ENCODE data around the gene MAT2A.
A peak's percentile ranks its signal among the peaks of the same experiment; 100 is the strongest.

The MAT2A gene

DNA sequence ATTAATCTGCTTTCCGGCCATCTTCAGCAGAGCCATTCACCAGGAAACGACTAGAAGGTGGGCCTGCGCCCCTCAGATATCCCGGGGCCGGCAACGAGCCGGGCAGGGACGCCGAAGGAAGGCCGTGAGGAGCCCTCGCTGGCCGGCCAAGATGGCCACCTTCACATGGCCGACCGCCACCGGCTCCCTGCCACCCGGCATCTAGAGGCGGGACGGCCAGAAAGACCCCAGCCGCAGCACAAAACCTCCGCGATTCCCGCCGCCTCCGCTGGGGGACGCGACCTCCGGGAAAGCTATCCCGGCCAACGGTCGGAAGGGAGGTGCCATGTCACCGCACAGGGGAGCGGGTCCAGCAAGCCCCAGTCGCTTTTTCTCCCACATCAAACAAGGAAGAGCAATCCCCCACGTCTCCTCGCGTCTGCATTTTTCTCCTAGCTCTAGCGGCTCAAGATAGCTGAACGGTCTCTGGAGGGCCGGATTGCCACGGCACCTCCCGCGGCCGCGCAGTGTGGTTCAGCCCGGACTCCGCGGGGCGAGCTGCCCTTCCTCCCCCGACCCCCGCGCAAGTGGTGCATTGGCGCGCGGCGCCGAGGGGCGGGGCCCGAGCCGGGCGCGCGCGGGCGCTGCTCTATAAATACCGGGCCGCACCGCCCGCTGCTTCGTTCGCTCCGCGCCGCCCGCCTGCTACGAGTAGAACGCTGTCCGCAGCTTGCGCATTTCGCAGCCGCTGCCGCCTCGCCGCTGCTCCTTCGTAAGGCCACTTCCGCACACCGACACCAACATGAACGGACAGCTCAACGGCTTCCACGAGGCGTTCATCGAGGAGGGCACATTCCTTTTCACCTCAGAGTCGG, at the start of gene MAT2A:
Gene MAT2A, plus strand, starts transcription at position 662 of the 854 bp plus-strand sequence. Its CDS starts 120 bp downstream, at position 782.
- DNase-seq: peak; percentile 85

DNA sequence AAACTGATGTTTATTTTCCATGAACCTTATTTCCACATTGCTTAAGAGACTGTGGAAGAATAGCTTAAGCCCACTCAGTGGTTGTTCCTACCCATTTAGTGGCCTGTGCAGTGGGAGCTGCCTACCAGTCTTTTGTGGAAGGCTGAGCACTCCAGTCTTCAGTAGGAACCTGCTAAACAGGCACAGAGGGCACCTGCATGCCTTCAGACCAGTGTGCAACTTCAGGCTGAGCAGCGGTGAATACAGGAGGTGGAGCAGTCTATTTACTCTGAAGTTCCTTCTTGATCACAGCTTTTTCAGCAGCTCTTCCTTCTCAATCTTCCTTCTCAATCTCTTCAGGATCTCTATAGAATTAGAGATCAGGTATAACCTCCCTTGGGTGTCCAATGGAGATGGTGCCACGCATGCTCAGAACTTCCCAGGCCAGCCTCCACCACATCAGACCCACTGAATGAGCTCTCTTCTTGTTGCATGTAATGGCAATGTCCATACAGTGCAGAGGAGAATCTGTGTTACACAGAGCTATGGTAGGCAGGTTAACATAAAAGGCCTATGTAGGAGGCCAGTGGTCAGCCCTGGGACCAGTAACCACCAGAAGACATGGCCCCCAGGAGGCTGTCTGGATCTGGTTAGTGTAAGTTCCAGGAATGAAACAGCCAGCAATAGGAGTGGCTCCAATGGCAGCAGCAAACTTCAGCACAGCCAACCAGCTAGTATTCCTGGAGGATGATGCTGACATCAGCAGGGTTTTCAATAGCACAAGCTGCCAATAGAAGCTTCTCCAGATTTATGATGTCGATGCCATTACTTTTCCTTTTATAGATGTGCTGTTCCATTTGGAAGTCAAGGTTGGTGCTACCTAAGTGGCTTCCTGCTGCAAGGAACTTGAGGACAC, 47.9 kb upstream of the MAT2A start:
- DNase-seq: no peak

DNA sequence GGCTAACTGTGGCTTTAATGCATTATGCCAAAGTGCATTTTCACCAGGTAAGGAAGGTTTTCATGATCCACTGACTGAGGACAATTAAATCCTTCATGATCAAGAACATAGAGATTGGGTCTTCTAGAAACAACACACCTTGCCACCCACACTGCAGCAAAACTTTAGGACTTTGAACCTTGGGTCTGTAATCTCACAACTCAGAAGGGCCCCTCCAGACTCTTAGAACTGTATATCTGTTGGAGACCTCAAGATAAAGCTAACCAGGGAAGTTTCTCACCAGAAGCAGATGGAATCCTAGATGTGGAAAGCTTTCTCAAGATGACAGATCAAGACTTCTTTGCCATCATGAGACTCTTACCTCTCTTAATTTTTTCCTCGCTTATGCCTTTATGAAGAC, 42.5 kb upstream of the MAT2A start:
- DNase-seq: no peak

DNA sequence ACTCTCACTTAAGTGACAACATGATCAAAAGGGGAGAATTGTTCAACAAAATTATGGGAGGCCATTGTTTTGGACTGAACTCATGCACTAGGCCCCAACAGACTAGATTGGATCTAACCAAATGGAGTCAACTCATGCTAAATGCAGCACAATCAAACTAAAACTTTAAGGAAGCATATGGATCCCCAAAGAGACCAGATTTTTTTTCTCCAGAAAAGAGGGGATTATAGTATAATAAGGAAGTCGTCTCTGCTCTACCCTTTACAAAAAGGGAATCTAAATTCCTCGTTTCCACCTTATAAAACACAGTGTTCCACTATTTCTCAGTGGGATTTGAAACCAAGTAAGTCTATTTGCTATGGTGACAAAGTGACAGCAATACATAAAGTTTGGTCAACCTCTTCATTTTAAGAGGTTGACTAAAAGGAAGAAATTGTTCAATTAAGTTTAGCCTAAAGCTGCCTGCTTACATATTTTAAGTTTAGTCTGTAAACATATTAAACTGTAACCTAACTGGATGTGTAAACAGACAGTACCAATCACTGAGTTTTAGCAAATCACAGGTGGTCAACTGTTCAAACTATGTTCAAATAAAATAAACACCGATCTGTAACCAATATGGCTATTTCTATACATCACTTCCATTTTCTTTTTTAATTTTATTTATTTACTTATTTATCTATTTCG, 40.9 kb upstream of the MAT2A start:
- DNase-seq: no peak

DNA sequence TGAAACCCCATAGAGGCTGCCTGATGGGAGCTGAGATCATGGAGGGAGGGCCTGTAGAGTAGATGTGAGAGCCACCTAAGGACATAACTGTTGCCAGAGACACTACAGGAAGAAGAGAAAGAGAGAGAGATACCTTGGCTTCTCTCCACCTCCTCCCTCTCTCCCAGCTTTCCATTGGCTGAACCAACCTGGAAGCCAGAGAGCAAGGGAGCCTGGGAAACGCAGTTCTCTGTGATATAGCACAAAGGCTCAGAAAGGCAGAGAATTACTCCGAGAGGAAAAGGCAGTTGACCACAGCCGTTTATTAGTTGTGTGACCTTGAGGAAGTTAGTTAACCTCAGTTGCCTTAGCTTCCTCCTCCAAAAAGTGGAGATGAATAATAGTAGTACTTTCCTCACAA, 37.7 kb upstream of the MAT2A start:
- DNase-seq: no peak

DNA sequence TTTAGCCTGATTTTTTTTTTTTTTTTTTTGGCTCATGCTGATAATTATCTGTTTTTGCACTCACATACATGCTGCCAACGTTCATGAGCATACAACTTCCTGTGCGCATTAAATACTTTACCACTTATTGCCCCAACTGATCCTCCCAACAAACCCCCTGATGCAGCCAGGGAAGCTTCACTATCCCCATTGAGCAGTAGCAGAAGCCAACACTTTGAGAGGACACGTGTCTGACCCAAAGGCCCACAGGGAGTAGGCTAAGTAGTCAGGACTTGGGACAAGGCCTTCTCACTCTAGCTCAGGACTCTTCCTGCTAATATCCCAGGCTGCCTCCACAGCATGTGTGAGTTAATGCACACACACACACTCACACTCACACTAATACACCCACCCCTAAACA, 36.2 kb upstream of the MAT2A start:
- no peak for DNase-seq

DNA sequence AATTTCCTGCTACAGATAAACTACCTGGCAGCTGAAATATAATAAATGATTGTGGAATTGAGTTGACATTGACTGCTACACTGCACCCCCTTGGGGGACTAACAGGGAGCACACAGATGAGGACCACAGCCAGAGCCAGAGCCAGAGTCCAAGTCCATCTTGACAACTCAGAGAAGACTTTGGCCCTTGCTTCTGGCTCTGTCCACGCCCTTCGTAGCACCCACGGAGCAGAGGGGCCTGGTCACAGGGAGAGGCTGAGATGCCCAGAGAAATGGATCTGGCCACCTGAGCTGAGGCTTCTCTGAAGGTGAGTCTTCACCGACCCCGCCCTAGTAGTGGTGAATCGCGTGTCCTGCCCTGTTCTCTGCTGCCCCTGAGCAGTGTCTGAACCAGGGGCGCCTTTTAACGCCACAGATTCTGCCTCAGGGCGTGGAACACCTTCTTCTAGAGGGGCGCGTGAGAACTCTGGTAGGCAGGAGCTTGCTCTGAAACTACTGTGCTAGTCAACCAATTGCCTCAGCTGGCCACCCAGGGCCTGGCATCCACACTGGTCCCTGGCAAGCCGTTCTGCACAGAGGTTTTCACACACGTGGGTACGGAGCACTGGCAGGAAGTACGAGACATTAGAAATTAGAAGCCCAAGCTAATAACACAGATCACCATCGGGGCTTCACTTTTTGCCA, 35.7 kb upstream of the MAT2A start:
- no peak for DNase-seq

DNA sequence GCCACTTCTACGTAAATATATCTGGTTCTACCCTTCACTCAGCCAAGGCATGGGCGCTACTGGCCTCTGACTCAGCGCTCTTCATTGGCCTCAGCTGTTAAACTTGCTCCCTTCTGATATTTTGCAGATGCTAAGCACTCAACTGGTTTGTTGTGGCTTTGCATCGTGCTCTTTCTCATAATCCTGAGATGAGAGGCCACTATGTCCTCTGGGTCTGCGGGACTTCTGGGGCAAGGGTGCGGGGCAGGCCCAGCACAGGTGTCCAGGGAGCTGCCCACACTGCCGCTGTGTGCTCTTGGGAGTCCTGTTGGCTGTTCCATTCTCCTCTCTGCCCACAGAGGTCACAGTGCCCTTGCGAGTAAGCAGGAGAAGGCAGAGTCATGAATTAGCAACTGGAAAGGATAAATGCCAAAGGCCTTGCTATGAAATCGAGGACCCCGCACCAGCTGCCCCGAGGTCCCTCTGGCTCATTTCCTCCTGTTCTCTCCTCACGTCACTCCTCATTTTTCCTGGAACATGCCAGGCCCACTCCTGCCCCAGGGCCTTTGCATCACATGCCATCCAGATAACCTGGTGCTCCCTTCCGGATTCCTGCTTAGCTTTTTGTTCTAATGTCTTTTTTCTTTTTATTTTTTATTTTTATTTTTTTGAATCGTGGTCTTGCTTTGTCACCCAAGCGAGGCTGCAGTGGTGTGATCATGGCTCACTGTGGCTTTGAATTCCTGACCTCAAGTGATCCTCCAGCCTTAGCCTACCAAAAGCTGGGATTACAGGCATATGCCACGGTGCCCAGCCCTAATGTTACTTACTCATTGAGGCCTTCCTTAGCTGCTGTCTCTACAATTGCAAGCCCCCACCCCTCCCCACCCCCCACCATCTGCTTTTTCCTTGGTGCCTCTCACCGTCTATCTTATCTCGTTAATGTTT, 34.9 kb upstream of the MAT2A start:
- DNase-seq: no peak

DNA sequence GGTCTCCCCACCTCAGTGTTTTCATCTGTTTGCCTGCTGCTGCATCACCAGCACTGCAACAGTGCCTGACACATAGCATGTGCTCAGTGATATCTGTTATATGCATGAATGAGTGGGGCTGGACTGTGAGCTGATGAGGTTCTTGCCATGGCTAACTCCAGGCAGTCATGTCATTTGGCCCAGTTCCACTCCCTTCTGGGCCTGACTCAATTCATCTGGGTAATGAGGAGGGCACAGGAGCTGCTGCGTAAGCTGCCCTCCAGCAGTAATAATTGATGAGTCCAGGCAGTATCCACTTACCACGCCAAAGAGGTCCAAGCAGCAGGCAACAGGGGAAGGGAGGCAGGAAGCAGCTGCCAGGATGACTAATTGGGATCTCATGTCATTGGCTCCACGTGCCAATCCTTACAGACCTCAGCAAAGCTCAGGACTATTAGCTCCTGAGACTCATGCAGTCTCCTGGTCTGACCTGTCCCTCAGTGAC, 34.1 kb upstream of the MAT2A start:
- no peak for DNase-seq

DNA sequence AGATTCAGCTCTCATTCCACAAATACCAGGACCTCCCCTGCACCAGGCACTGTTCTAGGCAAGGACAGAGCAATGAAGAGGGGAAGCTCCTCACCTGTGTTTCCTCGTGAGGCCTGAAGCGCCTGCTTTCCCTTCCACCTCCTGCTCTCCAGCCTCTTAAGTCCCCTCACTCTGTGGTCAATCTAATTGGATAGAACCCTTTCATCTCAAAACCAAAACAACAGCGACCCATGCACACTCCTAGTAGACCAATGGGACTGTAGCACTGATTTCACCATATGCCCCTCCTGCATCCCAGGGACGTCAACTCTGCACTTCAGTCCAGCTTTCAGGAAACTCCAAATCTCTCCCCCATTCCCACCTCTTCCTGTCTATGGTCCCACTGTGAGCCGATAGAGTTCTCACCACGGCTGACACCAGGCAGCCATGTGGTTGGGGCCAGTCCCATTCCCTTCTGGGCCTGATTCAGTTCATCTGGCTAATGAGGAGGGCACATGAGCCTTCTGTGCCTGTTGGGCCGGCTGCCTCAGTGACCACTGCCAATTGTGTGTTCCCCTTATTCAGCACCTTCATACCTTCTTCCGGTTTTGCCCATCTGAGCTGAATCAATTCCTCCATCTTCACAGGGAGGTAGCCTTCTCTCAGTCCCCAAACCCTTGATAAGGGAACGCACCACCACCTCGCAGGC, 33.3 kb upstream of the MAT2A start:
- no peak for DNase-seq

DNA sequence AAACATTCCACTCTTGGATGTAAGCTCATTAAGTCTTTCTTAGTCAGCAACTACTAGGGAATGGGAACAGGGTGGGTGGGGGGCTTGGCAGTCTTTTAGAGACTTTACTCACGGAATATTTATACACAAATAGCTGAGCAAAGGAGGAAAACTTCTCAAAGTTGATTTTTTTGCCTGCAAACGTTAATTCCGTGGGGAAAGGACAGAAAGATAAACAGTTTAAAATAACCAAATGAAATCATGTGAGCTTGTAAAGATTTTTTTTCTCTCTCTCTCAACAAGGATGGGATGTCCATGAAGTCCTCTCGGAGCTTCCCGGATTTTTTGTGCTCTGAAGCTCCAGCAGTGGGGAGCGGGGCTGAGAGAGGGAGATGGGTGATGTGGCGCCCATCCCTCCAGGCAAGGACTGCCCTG, 32.2 kb upstream of the MAT2A start:
- no peak for DNase-seq

DNA sequence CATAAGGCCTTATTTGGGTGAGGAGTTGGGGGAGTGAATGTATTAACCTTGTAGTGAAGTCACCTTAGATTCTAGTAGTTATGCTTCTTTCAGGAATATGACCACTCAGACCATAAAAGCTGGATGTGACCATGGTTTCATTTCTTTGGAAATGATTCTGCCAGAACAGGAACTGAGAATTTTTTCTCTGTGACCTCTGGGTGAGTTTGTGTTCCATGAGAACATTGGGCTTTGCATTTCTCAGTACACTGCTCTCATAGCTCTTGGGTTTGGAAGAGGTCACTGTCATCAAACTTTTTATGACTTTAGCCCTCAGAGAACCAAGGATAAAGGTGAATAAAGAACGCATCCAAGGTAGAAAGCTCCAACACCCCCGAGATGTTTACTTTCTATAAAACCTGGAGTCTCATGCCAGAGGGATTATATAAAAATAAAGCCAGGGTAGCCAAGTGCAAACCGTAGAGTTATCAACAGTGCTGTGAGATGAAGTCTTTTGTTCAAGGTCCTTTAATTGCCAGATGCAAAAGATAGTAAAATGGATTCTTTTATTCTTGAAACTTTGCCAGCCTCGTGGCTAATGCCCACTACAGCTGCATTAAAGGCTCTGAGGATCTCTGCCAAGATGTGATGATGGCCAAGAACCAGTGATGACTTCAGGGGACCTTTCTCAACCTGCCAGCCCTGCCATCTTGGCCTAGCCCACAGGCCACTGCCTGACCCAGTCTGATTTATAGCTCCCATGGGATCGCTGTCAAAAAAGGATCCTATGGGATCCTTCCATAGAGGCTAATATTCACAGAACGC, 27.8 kb upstream of the MAT2A start:
- no peak for DNase-seq

DNA sequence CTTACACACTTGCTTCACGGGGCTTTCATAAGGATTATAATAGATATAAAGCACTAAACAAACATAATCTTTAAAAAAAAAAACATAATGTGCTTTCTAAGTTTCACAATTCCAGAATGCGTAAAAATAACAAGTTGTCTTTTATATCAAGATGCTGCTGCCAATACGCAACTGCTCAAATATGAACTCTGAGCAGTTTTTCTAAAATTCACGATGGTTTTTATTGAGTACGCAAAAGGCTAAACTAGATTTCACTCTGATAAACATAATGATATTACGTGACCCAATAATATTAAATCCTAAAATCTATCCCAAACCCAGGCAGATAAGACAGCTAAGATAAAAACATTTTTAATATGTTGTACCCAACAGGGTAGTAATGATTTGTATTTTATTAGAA, 24.6 kb upstream of the MAT2A start:
- no peak for DNase-seq

DNA sequence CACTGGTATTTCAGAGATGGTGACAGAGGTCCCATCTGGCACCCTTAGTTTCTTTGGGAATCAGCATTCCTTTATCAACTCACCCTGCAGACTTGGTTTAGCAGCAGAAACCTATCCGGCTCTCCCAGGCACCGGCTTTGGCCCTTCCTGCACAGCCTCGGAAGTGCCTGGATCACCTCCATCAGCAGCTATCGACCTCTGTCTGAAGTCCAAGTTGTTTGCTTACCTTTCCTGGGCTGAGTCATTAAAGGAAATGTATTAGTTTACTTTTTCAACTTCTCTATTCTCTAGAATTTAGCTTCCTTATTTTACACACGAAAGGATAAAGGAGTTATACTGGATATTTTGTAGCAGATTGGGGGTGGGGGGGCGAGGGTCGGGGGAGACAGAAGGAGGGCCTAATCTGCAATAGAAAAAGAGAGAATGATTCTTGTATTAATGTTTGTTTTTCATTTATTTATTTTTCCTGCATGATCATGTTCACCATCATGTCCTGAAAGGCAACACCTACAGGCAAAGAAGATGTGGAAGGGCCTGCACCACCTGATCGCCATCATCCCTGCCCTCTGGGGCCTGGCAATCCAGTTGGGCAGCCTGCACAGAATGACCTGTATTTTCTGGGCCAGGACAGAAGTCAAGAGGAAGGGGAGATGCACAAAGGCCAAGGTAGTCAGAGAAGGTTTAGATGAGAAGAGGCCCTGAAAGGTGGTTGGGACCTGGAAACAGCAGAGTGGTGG, 22.1 kb upstream of the MAT2A start:
- DNase-seq: no peak

DNA sequence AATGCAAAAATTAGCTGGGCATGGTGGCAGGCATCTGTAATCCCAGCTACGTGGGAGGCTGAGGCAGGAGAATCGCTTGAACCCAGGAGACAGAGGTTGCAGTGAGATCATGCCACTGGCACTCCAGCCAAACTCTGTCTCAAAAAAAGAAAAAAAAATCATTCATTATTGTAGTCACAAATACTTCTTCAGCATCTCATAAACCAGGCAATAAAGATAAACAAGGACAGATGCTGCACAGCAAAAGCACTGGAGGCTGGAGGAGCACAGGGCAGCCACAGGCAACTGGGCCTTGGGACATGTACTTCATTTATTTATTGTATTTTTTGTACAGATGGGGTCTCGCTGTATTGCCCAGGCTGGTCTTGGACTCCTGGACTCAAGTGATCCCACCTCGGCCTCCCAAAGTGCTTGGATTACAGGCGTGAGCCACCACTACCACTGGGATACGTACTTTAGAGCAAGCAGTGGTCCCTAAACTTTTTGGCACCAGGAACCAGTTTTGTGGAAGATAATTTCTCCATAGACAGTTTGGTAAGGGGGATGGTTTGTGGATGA, 16.8 kb upstream of the MAT2A start:
- DNase-seq: no peak

DNA sequence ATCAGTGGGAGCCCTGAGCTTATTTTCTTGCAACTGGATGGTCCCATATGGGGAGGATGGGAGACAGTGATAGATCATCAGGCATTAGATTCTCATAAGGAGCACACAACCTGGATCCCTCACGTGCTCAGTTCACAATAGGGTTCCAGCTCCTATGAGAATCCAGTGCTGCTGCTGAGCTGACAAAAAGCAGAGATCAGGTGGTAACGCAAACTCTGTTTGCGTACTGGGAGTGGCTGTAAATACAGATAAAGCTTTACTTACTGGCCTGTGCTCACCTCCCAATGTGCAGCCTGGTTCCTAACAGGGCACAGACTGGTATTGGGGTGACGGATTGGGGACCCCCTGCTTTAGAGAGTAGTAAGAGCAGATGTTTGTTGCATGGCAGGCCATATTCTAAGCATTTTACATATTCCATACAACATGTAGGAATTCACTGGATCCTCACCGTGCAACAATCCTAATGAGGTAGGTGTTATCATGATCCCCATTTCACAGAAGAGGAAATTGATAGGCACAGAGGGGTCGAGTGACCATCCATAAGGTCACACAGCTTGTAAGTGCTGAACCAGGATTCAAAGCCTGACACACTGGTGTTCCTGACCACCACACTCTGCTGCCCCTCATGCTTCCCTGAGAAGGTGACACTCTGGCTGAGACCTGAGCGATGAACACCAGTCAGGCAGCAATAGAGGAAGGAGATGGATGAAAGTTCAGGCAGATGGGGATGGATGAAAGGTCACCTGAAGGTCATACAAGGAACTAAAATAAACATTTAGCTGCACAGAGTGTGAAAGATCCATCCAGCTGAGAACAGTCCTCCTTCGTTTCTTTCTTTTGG, 15.7 kb upstream of the MAT2A start:
- no peak for DNase-seq

DNA sequence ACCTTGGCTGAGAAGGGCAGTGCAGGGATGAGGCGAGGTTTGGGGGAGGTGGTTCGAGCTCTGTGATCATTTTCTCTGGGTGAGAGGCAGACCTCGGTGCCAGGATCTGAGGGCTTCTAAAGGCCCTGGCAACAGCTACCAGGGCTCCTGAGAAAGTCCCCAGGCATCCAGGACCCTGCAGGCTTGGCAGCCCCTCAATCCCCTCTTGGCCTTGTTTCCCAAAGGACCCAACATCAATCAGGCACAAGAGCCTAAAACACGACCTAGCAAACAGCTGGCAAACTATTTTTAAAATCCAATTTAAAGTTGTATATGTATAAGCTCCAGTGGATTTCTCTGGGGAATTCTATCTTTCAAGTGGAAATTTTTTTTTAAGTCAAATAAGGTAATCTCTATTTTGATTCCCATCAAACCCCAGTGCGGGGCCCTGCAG, 15.0 kb upstream of the MAT2A start:
- DNase-seq: no peak
